HepG2 (cell line): ENCODE measurements around the gene UGT1A8. TPM values are rescaled to one million over a fixed set of nuclear protein-coding genes. Genes with fewer than 3 reads are reported as not detected.
A peak's percentile ranks its signal among the peaks of the same experiment; 100 is the strongest.

Experiments
- GATA4 ChIP-seq: sonication (generic); IDR thresholded peaks from 2 replicates; pipeline ENCODE4 v1.6.1; 2016; ENCODE audit warnings: antibody characterized with exemption, low read depth, borderline replicate concordance
- GATAD2A ChIP-seq: IDR thresholded peaks from 2 replicates; pipeline ENCODE4 v1.6.1; 2016
- KAT8 ChIP-seq: IDR thresholded peaks from 2 replicates; pipeline ENCODE4 v1.6.1; 2016; ENCODE audit warnings: missing genetic modification reagents, missing compliant biosample characterization
- NCOR1 ChIP-seq: fragments of 200-600 bp; sonication (generic); IDR thresholded peaks from 2 replicates; pipeline ENCODE4 v1.7.0; 2017; ENCODE audit warnings: antibody characterized with exemption, low read length, borderline replicate concordance
- RAD51 ChIP-seq: fragments of 450-650 bp; IDR thresholded peaks from 2 replicates; pipeline ENCODE4 v1.6.1; 2016; ENCODE audit warnings: borderline replicate concordance
- ZNF232 ChIP-seq: sonication (generic); formaldehyde crosslinking; IDR thresholded peaks from 2 replicates; pipeline ENCODE4 v1.4.0; 2020; ENCODE audit warnings: missing genetic modification reagents, borderline replicate concordance
- ZNF564 ChIP-seq: sonication (generic); formaldehyde crosslinking; IDR thresholded peaks from 2 replicates; pipeline ENCODE4 v1.8.1; 2023; ENCODE audit warnings: mild to moderate bottlenecking, missing genetic modification reagents
- ZNF713 ChIP-seq: sonication (generic); formaldehyde crosslinking; IDR thresholded peaks from 2 replicates; pipeline ENCODE4 v1.4.0; 2020; ENCODE audit warnings: mild to moderate bottlenecking, missing genetic modification reagents
- ZNF768 ChIP-seq: sonication (generic); formaldehyde crosslinking; IDR thresholded peaks from 2 replicates; pipeline ENCODE4 v1.4.0; 2020; ENCODE audit warnings: missing genetic modification reagents
- ZSCAN21 ChIP-seq: sonication (generic); formaldehyde crosslinking; IDR thresholded peaks from 2 replicates; pipeline ENCODE4 v1.8.0; 2022; ENCODE audit warnings: mild to moderate bottlenecking, missing genetic modification reagents, moderate library complexity, borderline replicate concordance
- polyA plus RNA-seq, 8 experiments: library from polyadenylated mRNA; depleted of rRNA in 3 of 8; stranded (reverse) in 7 of 8; unstranded in 1 of 8; fragments of >200 nt; fragmentation: Illumina TruSeq in 4 of 8; extraction: Trizol in 4 of 8; gene quantifications; 2 replicates each; pipeline versions ENCODE4 v1.2.1 to v1.2.3, GENCODE V29; 2011 to 2016; ENCODE audit warnings: low read depth in 4 of 8, missing spikeins in 1 of 8, mixed read lengths in 1 of 8; ENCODE audit not compliant: insufficient read depth in 1 of 8
- total RNA-seq, 5 experiments: library from RNA; depleted of rRNA; stranded (reverse); fragments of >200 nt; fragmentation: Illumina TruSeq; extraction: Trizol; gene quantifications; 2 replicates each; pipeline ENCODE4 v1.2.3, GENCODE V29; 2016; ENCODE audit warnings: low read depth in 1 of 5
- TF ChIP-seq, protein P1 (sequence below), 2 experiments: sonication (generic) in 1 of 2; formaldehyde crosslinking in 1 of 2; IDR thresholded peaks; 2 replicates each; pipeline versions ENCODE4 v1.5.1 to v1.6.1; 2011 to 2020; ENCODE audit warnings: borderline replicate concordance in 1 of 2, low read depth in 1 of 2, low read length in 1 of 2, mild to moderate bottlenecking in 1 of 2, missing genetic modification reagents in 1 of 2, moderate library complexity in 1 of 2
- TF ChIP-seq, protein P2 (sequence below), 2 experiments: sonication (generic) in 1 of 2; formaldehyde crosslinking in 1 of 2; IDR thresholded peaks; 2 replicates each; pipeline versions ENCODE4 v1.4.0 to v1.6.1; 2016 to 2020; ENCODE audit warnings: borderline replicate concordance in 1 of 2, low read depth in 1 of 2, mild to moderate bottlenecking in 1 of 2, missing genetic modification reagents in 1 of 2
- TF ChIP-seq, protein P3 (sequence below): sonication (generic); formaldehyde crosslinking; IDR thresholded peaks from 2 replicates; pipeline ENCODE4 v1.4.0; 2020; ENCODE audit warnings: missing genetic modification reagents

Gene UGT1A8
- total and polyA plus RNA-seq, 2 of the 13 experiments (the other 11 are each of a cell fraction or from before 2014, with no cell fraction given) = not detected

DNA sequence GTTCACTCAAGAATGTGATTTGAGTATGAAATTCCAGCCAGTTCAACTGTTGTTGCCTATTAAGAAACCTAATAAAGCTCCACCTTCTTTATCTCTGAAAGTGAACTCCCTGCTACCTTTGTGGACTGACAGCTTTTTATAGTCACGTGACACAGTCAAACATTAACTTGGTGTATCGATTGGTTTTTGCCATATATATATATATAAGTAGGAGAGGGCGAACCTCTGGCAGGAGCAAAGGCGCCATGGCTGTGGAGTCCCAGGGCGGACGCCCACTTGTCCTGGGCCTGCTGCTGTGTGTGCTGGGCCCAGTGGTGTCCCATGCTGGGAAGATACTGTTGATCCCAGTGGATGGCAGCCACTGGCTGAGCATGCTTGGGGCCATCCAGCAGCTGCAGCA, 142.6 kb downstream of the UGT1A8 start, which contains the start of gene UGT1A1 (continued):
- 0 out of 2 replicates have a peak, but pooled peaks have one; percentile 22 for TF ChIP-seq GATAD2A (CRISPR knock-in tag)
- peak; percentile 44; the same call in 1 of the 2 replicates for TF ChIP-seq ZNF564
- TF ChIP-seq, protein P1, sequence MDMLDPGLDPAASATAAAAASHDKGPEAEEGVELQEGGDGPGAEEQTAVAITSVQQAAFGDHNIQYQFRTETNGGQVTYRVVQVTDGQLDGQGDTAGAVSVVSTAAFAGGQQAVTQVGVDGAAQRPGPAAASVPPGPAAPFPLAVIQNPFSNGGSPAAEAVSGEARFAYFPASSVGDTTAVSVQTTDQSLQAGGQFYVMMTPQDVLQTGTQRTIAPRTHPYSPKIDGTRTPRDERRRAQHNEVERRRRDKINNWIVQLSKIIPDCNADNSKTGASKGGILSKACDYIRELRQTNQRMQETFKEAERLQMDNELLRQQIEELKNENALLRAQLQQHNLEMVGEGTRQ (IDR thresholded peaks at IDR 0.05; ENCODE audit: low read depth, low read length) = peak; percentile 81
- TF ChIP-seq, protein P1 (CRISPR knock-in tag; IDR thresholded peaks at IDR 0.05; ENCODE audit: borderline replicate concordance) = peak; percentile 70; the same call in 1 of the 2 replicates
- TF ChIP-seq NCOR1 = peak; percentile 25; the same call in 1 of the 2 replicates
- TF ChIP-seq, protein P2, sequence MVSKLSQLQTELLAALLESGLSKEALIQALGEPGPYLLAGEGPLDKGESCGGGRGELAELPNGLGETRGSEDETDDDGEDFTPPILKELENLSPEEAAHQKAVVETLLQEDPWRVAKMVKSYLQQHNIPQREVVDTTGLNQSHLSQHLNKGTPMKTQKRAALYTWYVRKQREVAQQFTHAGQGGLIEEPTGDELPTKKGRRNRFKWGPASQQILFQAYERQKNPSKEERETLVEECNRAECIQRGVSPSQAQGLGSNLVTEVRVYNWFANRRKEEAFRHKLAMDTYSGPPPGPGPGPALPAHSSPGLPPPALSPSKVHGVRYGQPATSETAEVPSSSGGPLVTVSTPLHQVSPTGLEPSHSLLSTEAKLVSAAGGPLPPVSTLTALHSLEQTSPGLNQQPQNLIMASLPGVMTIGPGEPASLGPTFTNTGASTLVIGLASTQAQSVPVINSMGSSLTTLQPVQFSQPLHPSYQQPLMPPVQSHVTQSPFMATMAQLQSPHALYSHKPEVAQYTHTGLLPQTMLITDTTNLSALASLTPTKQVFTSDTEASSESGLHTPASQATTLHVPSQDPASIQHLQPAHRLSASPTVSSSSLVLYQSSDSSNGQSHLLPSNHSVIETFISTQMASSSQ (IDR thresholded peaks at IDR 0.05; ENCODE audit: low read depth) = peak; percentile 79
- TF ChIP-seq, protein P2 (CRISPR knock-in tag; IDR thresholded peaks at IDR 0.05; ENCODE audit: borderline replicate concordance) = no peak
- TF ChIP-seq, protein P3, sequence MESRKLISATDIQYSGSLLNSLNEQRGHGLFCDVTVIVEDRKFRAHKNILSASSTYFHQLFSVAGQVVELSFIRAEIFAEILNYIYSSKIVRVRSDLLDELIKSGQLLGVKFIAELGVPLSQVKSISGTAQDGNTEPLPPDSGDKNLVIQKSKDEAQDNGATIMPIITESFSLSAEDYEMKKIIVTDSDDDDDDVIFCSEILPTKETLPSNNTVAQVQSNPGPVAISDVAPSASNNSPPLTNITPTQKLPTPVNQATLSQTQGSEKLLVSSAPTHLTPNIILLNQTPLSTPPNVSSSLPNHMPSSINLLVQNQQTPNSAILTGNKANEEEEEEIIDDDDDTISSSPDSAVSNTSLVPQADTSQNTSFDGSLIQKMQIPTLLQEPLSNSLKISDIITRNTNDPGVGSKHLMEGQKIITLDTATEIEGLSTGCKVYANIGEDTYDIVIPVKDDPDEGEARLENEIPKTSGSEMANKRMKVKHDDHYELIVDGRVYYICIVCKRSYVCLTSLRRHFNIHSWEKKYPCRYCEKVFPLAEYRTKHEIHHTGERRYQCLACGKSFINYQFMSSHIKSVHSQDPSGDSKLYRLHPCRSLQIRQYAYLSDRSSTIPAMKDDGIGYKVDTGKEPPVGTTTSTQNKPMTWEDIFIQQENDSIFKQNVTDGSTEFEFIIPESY (CRISPR knock-in tag) = peak; percentile 72
- no peak for TF ChIP-seq KAT8
- TF ChIP-seq ZNF713 (CRISPR knock-in tag) = no peak
- peak; percentile 93 for TF ChIP-seq ZNF768 (CRISPR knock-in tag)
- TF ChIP-seq RAD51 = peak; percentile 93
- no peak for TF ChIP-seq ZNF232 (CRISPR knock-in tag)
- no peak for TF ChIP-seq GATA4
- TF ChIP-seq ZSCAN21 (CRISPR knock-in tag) = no peak
